GM12878 (cell line): ENCODE results near the gene CTRB2. TPM values are rescaled to one million over a fixed set of nuclear protein-coding genes. Genes with fewer than 3 reads are reported as not detected.

Source experiments
- ATAC-seq: fragments of 200-7000 bp; cut with Tn5 transposase; 3 replicates; pipeline ENCODE4 v1.9.1; 2020; ENCODE audit warnings: mild to moderate bottlenecking, moderate library complexity
- BruUV-seq: library from RNA; stranded (reverse); fragments of 400-500 nt; replicated peaks from 2 replicates; lab custom pipeline; 2021; lab: Mats Ljungman, UMichigan
- CTCF ChIA-PET: fragments of 300-600 bp; sonication (Branson Sonifier 250); formaldehyde crosslinking; extraction: SDS; loops from one replicate; lab custom pipeline; 2021; ENCODE audit warnings: inconsistent platforms; lab: Yijun Ruan, JAX
- POLR2A ChIA-PET: fragments of 350-600 bp; formaldehyde crosslinking; extraction: SDS; loops from one replicate; lab custom pipeline; 2021; ENCODE audit warnings: inconsistent platforms; lab: Charles Lee
- RAD21 ChIA-PET: fragments of 300-600 bp; sonication (Branson Sonifier 250); formaldehyde crosslinking; loops from one replicate; lab custom pipeline; 2023; ENCODE audit warnings: antibody characterized with exemption; ENCODE audit not compliant: unreplicated experiment; lab: Charles Lee
- SMC1A ChIA-PET: fragments of 300-600 bp; sonication (Branson Sonifier 250); formaldehyde crosslinking; loops from one replicate; lab custom pipeline; 2023; ENCODE audit not compliant: unreplicated experiment, uncharacterized antibody; lab: Charles Lee
- DNase-seq: peaks from one replicate; pipeline ENCODE4 v3.0.0-alpha.2; 2011; ENCODE audit warnings: low read depth, low spot score
- FAIRE-seq: peaks from 3 replicates; lab custom pipeline; 2011; peaks lifted over from hg19 to GRCh38; lab: Jason Lieb, UNC
- H2AFZ ChIP-seq: 2 replicates; pipeline ENCODE4 v1.6.0; 2011; ENCODE audit warnings: low read depth, low read length, control low read depth; ENCODE audit not compliant: control insufficient read depth
- H3K27ac ChIP-seq: 2 replicates; pipeline ENCODE4 v1.5.1; 2011; ENCODE audit warnings: control low read depth; ENCODE audit not compliant: control insufficient read depth, insufficient read depth
- H3K27me3 ChIP-seq, 2 experiments: replicated peaks in 1 of 2; 2 replicates each; pipeline versions ENCODE4 v1.6.0 to v1.6.1; 2011; ENCODE audit warnings: low read length in 1 of 2; ENCODE audit not compliant: control insufficient read depth in 2 of 2, insufficient read depth in 2 of 2
- H3K36me3 ChIP-seq, 2 experiments: 2 replicates each; pipeline ENCODE4 v1.5.1; 2011; ENCODE audit warnings: low read length in 1 of 2; ENCODE audit not compliant: control insufficient read depth in 2 of 2, insufficient read depth in 2 of 2
- H3K4me1 ChIP-seq: 2 replicates; pipeline ENCODE4 v1.6.1; 2011; ENCODE audit warnings: mild to moderate bottlenecking, low read length, moderate library complexity, mixed read lengths; ENCODE audit not compliant: control insufficient read depth, insufficient read depth
- H3K4me2 ChIP-seq: 2 replicates; pipeline ENCODE4 v1.6.0; 2011; ENCODE audit warnings: control low read depth; ENCODE audit not compliant: control insufficient read depth, insufficient read depth
- H3K4me3 ChIP-seq: fragments of 200-600 bp; sonication (generic); 2 replicates; pipeline ENCODE4 v1.5.1; 2016
- H3K79me2 ChIP-seq: 2 replicates; pipeline ENCODE4 v1.6.0; 2011; ENCODE audit warnings: low read length; ENCODE audit not compliant: control insufficient read depth, insufficient read depth
- H3K9ac ChIP-seq: 2 replicates; pipeline ENCODE4 v1.8.0; 2011; ENCODE audit warnings: low read length, control low read depth, mixed read lengths; ENCODE audit not compliant: control insufficient read depth, insufficient read depth
- H3K9me3 ChIP-seq: replicated peaks from 3 replicates; pipeline ENCODE4 v1.5.1; 2011; ENCODE audit warnings: mild to moderate bottlenecking, low read length; ENCODE audit not compliant: control insufficient read depth, insufficient read depth
- H4K20me1 ChIP-seq: 2 replicates; pipeline ENCODE4 v1.6.0; 2011; ENCODE audit not compliant: control insufficient read depth, insufficient read depth
- CEBPZ ChIP-seq: fragments of 150-350 bp; IDR thresholded peaks from 2 replicates; pipeline ENCODE4 v1.6.1; 2016; ENCODE audit warnings: low read depth, low read length
- NR2C2 ChIP-seq: IDR thresholded peaks from 2 replicates; pipeline ENCODE4 v1.6.1; 2011; ENCODE audit warnings: borderline replicate concordance, low read depth; ENCODE audit not compliant: control insufficient read depth, insufficient read length
- PAX5 ChIP-seq: IDR thresholded peaks from 2 replicates; pipeline ENCODE4 v1.6.1; 2011; ENCODE audit warnings: low read depth, low read length, borderline replicate concordance
- RAD21 ChIP-seq: IDR thresholded peaks from 2 replicates; pipeline ENCODE4 v1.6.1; 2011; ENCODE audit warnings: mild to moderate bottlenecking, low read depth, low read length, moderate library complexity; ENCODE audit not compliant: insufficient read depth
- SREBF1 ChIP-seq: IDR thresholded peaks from 2 replicates; pipeline ENCODE4 v1.6.1; 2012; ENCODE audit warnings: mild to moderate bottlenecking, low read length
- ZBTB11 ChIP-seq: fragments of 450-650 bp; formaldehyde crosslinking; IDR thresholded peaks from 2 replicates; pipeline ENCODE4 v1.5.0; 2022; ENCODE audit warnings: mild to moderate bottlenecking, missing genetic modification characterization
- WGBS: methylation state at CpG from one replicate; pipeline ENCODE4 v1.1.6; 2016; ENCODE audit warnings: low lambda C conversion rate; ENCODE audit not compliant: insufficient replicate concordance, insufficient coverage; ENCODE audit errors: missing lambda C conversion rate; 5-methylcytosine and 5-hydroxymethylcytosine counted together
- in situ Hi-C: fragments of 300-500 bp; cut with MboI; formaldehyde crosslinking; loops from 9 replicates; pipeline ENCODE4 v1.14.3; 2018; ENCODE audit warnings: mixed read lengths
- intact Hi-C: fragments of 100-400 bp; cut with micrococcal nuclease; formaldehyde crosslinking; loops from one replicate; pipeline ENCODE4 v1.14.2; 2022; ENCODE audit not compliant: unreplicated experiment
- polyA plus RNA-seq, 11 experiments: library from polyadenylated mRNA; depleted of rRNA in 4 of 11; unstranded in 6 of 11; stranded (reverse) in 5 of 11; fragments of >200 nt; fragmentation: Nextera tagmentation in 4 of 11; fragmentation: Illumina TruSeq in 1 of 11; extraction: Ambion mirVana in 4 of 11; extraction: Trizol in 1 of 11; gene quantifications; 1 replicate in 1 of 11; 2 replicates in 10 of 11; pipeline versions ENCODE4 v1.2.1 to v1.2.3, GENCODE V29; 2011 to 2016; ENCODE audit warnings: inconsistent platforms in 2 of 11, missing spikeins in 2 of 11, low read depth in 1 of 11
- total RNA-seq, 4 experiments: library from RNA; depleted of rRNA in 3 of 4; stranded (reverse); fragments of >200 nt in 3 of 4; fragmentation: Illumina TruSeq in 1 of 4; extraction: Trizol in 1 of 4; gene quantifications; 2 replicates each; pipeline versions ENCODE4 v1.2.1 to v1.2.3, GENCODE V29; 2013 to 2021
- TF ChIP-seq, protein P1 (sequence below): fragments of 450-650 bp; IDR thresholded peaks from 2 replicates; pipeline ENCODE4 v1.6.1; 2017; ENCODE audit warnings: mild to moderate bottlenecking, moderate library complexity

The CTRB2 gene
- total and polyA plus RNA-seq, 10 of the 15 experiments (the other 5 are each of a cell fraction or from before 2014, with no cell fraction given): 9.4 TPM; not detected in 9

DNA sequence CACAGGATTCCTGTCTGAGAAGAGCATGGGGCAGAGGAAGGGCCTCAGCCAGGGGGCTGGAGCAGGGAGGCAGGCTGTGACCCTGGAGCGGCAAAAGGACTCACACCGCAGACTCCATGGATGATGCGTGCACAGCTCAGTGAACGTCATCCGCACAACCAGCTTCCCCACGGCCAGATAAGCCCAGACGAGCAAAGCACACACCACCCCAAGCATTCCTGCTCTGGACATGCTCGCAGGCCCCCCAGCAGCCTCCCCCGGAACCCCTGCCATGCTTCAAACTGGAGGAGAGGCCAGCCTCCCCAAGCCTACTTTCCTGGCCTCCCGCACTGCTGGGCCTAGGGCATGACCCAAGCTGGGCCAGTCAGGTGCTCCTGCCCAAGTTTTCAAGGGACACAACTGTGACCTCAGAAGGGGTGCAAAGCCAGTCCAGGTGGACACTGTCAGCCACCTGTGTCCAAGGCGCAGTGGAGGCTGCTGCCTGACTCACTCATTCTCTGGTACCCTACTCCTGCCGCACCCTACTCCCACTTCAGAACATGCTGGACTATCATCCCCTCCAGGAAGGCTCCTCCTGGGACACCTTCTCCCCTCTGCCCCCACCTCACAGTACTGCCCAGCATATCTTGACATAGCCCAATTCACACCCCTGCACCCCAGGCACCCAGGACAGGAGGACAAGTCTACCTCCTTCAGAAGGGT lies 39.7 kb upstream of the CTRB2 start:
- SMC1A ChIA-PET: interaction anchor here (1.4 to 2.4 kb wide), 2 partner anchors 111 to 139 kb away, joined by 4 to 9 read pairs; no protein-coding TSS in a partner anchor
- in situ Hi-C loops (no loop called here), intact Hi-C loops (no loop called here)
- Histone ChIP-seq H3K4me2 (no peak overlapping the region), H3K4me3 (no peak overlapping the region), H3K27ac (no peak overlapping the region), H3K79me2 (no peaks in the 10 kb centered on the region; the same call in 1 of the 2 replicates), H3K4me1 (peaks cover 24% of the 10 kb centered on the region), H3K9me3 (no peaks in the 10 kb centered on the region), H3K9ac (no peak overlapping the region), H3K27me3 (0 out of 4 replicates have a peak, but pooled peaks cover 0 to 4% of the 10 kb centered on the region in 2 experiments), H3K36me3 (no peaks in the 10 kb centered on the region), H4K20me1 (peaks cover 10% of the 10 kb centered on the region), H2AFZ (no peak overlapping the region)
- CTCF ChIA-PET: interaction anchor here (0.6 to 1.6 kb wide), 2 partner anchors 13 to 32 kb away, joined by 3 to 6 read pairs; no protein-coding TSS in a partner anchor
- no TSS peak for BruUV-seq
- DNase-seq (no peak), FAIRE-seq (no peak), ATAC-seq (no peak)
- RAD21 ChIA-PET: interaction anchor here (1.1 to 2.5 kb wide), 3 partner anchors 10 to 132 kb away, joined by 3 to 13 read pairs (median 3); no protein-coding TSS in a partner anchor
- POLR2A ChIA-PET: interaction anchor here (1.5 kb wide), 1 partner anchor 133 kb away, joined by 13 read pairs; no protein-coding TSS in a partner anchor
- no peak for TF ChIP-seq PAX5
- TF ChIP-seq RAD21: no peak
- TF ChIP-seq, protein P1, sequence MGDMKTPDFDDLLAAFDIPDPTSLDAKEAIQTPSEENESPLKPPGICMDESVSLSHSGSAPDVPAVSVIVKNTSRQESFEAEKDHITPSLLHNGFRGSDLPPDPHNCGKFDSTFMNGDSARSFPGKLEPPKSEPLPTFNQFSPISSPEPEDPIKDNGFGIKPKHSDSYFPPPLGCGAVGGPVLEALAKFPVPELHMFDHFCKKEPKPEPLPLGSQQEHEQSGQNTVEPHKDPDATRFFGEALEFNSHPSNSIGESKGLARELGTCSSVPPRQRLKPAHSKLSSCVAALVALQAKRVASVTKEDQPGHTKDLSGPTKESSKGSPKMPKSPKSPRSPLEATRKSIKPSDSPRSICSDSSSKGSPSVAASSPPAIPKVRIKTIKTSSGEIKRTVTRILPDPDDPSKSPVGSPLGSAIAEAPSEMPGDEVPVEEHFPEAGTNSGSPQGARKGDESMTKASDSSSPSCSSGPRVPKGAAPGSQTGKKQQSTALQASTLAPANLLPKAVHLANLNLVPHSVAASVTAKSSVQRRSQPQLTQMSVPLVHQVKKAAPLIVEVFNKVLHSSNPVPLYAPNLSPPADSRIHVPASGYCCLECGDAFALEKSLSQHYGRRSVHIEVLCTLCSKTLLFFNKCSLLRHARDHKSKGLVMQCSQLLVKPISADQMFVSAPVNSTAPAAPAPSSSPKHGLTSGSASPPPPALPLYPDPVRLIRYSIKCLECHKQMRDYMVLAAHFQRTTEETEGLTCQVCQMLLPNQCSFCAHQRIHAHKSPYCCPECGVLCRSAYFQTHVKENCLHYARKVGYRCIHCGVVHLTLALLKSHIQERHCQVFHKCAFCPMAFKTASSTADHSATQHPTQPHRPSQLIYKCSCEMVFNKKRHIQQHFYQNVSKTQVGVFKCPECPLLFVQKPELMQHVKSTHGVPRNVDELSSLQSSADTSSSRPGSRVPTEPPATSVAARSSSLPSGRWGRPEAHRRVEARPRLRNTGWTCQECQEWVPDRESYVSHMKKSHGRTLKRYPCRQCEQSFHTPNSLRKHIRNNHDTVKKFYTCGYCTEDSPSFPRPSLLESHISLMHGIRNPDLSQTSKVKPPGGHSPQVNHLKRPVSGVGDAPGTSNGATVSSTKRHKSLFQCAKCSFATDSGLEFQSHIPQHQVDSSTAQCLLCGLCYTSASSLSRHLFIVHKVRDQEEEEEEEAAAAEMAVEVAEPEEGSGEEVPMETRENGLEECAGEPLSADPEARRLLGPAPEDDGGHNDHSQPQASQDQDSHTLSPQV: no peak
- no peak for TF ChIP-seq CEBPZ
- no peak for TF ChIP-seq NR2C2
- TF ChIP-seq SREBF1: no peak
- TF ChIP-seq ZBTB11 (CRISPR knock-in tag): no peak
- WGBS: 82% methylated on average over 12 of the region's 12 CpGs
